NCI-H1092 (cell line): ENCODE measurements around the gene NUB1.

Experiments used
- DNase-seq: peaks from one replicate; lab custom pipeline; 2025; lab: John Stamatoyannopoulos, UW

Gene NUB1

DNA sequence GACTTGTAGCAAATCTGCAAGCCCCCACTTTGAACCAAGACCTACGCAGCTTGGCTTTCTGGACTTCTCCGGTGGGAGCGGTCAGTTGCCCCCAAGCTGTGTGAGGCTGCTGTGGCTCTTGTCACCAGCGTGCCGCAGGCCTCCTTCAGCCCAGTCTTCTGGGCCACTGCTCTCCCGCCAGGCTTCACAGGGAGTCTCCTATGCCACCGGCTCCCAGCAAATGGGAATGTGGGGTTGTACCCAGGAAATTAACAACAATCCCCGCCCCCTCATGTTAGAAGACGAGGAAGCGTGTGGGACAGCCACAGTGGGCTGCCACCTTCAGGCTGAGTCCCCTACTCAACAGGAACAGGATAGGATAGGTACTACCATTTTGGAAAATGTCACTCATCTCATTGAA lies 64.0 kb downstream of the NUB1 start:
- DNase-seq = no peak

DNA sequence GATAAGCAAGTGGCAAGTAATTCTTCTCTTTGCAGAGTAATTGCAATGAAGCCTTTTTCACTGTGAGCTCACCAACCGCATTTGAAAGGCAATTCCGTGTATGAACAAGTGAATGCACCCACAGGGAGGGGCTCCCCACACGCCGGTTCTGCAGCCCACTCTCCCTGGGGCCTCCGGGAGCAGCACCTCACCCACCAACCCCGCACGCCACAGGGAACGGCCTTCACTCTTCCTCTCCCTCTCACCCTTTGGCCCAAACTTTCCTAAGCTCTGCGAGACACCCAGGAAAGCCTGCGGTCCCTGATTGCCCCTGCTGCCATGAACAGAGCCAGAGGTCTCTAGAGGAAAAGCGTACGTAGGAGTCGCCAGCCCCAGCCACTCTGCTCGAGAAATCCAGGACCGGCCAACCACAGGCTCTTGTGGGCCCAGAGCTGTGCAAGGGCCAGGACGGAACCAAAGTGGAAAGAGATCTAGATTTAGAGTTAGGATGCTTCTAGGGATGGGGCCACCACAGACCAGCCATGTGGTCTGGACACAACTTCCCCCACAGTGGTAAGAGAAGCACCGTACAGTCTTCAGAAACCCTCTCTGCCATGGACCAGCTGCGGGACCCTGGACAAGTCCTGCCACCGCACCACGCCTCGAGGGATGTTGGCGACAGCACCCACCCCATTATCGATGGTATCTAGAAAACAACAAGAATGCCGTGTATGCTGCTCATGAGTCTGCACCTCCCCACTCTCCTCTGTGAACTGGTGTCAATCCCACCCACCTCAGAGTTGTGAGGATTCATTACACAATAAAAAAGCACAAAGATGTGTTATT lies 64.7 kb downstream of the NUB1 start:
- no peak for DNase-seq

DNA sequence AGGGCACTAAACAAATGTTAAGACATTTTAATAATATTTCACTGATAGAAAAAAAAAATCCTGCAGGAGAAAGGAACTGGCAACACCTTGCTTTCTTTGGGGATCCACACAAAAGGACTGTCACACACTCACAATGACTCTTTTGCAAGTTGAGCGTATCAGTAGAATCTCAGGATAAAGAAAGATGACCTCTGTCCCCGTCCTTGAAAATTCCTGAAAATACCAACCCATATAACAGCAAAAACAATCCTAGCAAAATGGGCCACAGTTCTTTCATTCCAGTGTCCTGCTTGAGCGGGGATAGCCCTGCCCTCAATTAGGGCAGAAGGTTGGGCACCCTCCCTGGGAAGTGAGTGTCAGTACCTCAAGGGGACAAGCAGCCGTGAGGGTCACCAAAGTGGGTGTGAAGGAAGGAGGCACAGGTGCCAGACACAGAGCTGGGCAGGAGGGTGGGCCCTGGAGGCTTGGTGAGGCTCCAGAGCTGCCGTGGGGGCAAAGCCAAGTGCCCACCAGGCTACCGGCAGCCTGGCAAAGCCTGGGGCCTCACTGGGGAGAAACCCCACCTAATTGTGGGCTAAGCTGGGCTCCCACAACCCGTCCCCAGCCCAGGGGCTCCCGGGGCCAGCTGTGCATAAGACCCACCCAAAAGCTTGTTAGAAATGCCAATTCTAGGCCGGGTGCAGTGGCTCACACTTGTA lies 65.4 kb downstream of the NUB1 start:
- DNase-seq = no peak

DNA sequence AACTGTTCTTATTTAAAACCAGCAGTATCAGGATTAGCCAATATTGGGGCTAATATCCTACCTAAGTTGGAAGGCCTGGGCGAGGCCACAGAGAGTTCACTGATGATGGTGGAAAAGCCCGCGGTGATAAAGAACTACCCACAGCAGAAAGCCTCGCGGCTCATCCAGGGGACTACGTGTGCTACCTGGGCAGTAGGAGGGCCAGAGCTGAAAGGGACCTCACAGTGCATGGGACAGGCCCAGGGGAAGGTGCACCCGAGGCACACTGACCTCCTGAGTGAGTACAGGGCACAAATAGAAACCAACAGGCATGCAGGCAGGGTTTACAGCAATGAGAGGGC lies 66.9 kb downstream of the NUB1 start:
- no peak for DNase-seq

DNA sequence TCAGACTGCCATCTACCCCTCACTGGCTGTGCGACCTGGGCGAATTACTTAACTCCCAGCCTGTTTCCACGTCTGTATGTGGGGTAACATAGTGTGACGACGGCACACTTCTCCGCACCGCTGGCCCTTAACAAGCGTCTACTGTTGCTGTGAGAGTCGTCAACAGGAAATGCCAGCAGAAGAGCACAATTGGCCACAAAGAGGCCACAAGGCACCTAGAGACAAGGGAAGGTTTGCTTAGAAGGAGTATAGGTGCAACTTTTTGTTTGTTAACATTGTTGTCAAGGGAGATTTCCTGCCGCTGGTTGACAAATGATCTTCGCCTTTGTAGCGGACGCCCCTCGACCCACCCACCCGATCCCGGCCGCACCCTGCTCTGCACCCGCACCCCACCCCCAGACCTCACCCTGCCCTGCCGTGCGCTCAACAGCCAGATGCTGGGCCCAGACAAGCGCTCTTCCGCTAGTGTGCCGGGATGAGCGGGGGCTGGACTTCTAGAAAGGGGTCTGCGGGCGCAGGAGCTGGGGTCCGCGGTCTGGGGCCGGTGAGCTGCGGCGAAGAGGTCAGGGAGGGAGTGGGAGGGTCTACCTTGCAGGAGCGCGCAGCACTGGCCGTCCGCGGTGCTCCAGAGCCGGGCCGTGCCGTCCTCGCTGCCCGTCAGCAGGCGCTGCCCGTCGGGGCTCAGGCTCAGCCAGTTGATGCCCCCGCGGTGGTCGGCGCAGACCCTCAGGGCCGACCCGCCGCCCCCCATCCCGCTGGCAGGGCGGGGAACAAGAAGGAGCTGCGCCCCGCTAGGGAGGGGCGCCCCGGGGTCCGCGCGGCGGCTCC lies 67.4 kb downstream of the NUB1 start:
- DNase-seq = no peak

DNA sequence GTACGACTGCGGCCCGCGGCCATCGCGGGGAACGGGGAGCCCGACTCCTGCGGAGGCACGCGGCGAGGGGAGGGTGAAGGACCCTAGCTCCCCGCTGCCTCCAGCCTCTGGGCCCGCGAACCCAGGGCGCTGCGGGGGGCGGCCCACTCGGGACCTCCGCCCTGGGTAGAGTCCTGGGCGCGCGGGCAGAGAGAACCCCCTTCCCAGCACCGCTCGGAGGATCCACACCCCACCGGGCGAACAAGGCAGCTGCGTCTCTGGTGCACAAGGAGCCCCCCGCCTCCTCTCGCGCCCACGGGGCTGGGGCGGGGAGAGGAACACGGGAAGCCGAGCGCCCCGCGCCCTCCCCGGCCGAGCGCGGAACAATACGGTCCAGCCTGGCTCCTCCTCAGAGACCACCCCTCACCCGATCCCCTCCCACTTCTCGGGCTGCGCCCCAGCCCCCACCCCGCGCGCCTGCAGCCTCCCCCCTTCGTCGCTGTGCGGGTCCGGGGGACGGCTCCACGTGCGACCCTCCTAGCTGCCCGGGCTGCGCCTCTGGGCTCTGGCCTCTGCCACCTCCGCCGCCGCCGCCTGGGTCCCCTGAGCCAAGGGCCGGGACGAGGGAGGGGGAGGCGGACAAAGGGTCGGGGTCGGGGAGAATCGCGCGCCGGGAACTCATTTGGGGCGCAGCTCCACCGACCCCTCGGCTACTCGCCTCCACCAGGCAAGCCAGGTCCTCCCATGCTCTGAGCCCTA lies 68.2 kb downstream of the NUB1 start, which contains the start of gene WDR86:
Gene WDR86 (minus strand): TSS at position 372 of the 738 bp plus-strand sequence. CDS start 449 bp downstream, outside the sequence.
- no peak for DNase-seq

DNA sequence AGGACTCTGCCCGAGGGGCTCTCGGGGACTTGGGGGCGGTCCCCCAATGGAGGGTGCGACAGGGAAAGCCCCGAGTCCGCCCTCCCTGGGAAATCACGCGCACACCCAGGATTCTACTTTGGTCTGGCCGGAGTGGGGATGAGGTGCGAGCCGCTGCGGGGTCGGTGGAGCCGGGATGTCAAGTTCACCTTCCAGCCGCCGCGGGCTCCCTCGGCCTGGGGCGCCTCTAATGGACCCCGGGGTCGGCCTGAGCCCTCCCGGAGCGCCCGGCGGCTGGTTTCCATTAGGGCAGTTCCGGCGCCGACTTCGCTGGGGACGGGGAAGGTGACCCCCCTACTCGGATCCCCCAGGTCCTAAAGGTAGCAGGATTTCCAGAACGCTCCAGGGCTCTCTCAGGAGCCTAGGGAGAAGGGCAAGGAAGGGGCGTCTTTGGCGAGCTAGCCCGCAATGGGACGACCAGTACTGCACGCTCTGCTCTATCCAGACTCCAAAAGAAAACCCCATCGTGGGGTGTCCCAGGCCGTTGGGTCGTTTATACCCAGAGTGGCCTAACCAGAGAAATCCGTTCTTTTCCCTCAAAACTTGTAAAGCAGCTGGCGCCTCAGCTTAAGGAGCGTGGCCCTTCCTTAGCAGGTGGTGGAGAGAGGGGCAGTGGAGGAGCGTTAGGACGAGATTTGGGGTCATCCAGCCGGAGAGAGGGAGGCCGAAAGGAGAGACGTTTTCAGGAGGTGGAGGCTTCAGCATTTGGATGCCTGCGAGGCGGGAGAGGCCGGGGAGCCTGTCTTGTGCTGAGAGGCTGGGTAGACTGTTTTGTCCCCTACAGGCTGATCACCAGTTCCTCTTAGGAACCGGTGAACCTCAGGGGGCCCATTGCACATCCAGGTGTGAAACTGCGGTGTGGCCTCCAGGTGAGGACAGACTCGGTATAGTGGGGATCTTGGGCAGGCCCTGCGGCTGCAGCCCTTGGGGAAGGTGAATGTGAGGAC lies 69.1 kb downstream of the NUB1 start:
- no peak for DNase-seq

DNA sequence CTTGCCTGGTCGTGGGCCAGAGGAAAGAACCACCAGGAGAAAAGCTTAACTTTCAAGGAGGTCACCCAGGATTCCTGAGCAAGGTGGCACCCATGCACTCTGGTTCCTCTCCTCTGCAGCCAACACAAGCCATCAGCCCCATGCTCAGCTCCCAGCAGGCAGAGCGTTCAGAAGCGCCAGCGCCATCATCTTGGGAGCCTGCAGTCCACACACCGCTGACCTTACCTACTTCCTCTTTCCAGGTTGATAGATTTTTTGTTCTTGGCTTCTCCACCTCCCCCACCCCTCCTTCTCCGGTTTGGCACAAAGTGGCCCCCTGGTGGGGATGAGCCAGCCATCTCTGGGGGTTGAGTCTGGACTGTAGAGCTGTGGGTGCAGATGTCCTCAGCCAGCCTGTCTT lies 69.9 kb downstream of the NUB1 start:
- no peak for DNase-seq

DNA sequence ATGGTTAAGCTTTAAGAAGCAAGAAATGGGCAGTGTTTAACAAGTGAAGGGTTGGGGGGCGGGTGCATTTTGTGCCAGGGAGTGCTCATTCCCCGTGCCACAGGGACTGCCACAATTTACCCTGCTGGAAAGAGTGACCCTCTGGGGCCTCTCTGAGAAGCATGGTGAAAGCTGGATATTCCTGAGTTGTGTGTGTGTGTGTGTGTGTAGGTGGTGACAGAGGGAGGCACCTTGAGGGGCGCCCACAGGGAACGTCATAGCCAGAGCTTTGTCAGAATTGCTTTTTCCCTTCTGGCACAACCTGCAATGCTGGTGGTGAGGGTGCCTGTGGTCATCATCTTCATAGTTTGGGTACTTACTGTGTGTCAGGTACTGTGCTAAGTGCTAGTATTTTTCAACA lies 70.7 kb downstream of the NUB1 start:
- no peak for DNase-seq

DNA sequence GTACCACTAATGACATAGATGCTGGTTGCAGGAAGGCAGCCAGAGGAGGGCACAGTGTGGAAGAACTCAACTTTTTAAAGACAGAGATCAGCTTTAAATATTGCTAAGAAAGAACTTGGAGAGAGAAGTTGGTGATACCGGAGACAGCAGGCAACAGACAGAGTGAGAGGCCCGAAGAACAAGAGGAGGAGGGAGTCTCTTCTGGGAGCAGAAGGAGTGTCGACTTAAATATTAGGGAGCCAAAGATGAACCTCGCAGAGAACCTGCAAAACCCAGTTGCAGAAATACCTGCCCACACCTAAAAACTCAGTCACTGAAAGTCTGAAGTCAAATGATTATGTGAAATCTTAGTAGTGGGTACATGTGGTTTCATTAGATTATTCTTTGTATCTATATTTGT lies 71.6 kb downstream of the NUB1 start:
- DNase-seq = no peak

DNA sequence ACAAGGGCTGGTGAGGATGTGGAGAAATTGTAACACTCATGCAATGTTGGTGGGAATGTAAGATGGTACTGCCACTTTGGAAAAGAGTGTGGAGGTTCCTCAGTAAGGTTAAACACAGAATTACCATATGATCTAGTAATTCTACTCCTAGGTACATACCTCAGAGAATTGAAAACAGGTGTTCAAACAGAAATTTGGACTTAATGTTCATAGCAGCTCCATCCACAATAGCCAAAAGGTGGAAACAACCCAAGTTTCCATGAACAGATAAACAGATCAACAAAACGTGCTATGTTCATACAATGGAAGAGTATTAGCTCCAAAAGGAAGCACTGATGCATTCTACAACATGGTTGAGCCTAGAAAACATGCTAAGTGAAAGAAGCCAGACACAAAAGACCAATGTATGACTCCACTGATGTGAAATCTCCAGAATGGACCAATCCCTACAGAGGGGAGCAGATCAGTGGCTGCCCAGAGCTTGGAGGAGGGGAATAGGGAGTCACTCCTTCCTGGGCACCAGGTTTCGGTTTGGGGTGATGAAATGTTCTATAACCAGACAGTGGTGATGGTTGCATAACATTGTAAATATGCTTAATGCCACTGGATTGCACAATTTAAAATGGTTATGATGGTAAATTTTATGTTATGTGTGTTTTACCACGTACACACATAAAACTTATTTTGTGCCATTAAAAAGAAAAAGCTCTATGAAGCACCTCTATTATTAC lies 73.9 kb downstream of the NUB1 start:
- DNase-seq = peak; percentile 51

DNA sequence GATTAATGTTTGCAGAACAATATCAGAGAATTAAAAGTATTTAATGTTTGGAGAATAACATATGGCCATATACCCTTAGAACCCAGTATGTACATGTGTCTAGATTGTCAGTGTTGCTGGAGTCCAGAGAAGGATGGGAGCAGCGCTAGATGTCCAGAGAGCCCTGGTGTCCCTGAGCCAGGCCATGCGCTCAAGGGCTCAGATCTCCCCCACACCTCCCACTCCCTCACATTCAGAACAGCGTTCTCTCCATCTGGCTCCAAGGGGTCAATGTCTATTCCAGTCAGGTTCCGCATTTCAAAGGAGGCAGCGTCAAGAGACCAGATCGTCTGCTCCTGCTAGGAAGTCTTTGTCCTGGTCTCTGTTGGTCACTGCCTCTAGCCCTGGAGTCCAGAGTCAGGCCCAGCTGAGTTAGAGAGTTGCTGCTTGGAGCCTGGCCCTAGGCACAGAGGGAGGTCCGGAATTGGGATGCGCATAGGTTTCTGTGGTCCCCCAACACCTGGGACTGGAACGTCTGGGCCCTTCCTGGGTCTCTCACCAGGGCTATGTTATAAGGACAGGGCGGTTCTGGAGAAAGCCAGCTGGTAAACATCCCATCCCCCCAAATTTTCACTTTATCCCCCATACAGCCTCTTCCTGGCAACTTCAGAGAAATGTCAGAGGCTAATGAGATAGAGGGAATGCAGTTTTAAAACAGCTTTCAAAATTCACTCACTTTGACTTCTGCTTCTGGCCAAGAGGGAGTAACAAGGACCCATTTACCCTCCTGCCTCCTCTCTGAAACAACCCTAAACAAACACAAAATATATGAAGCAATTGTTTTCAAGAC lies 74.7 kb downstream of the NUB1 start:
- no peak for DNase-seq

DNA sequence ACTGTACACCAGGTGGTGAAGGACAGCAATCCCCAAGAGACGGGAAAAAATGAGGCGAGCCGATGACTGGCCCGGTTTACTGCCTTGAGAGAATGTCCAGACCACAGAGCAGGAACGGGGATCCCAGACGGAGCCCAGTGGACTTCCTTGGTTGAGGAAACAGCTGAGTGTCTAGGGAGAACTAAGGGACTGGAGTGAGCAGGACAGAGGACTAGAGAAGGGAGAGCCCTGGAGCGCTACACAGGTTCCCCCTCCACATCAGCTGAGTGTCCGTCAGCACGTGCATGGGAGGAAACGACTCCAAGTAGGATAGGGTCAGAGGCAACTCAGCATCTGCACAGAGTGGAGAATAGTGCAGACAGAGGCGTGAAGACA lies 75.3 kb downstream of the NUB1 start:
- no peak for DNase-seq

DNA sequence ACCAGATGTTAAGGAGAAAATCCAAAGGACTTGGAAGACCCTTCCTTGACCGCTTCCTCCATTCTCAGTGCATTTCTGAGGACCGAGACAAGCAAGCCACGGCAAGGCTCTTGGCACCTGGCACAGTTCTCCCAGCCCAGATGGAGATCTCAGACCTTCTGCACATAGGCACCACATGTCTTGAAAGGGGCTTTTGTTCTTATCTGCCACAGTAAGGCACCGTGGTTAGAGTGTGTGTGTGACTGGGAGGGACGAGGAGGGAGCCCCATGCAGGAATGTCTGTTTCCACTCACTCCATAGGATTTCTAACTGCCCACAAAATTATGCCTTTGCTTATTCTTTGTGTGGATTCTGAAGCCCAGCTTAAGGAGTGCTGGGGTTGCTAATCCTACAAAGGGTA lies 78.5 kb downstream of the NUB1 start:
- DNase-seq = no peak

DNA sequence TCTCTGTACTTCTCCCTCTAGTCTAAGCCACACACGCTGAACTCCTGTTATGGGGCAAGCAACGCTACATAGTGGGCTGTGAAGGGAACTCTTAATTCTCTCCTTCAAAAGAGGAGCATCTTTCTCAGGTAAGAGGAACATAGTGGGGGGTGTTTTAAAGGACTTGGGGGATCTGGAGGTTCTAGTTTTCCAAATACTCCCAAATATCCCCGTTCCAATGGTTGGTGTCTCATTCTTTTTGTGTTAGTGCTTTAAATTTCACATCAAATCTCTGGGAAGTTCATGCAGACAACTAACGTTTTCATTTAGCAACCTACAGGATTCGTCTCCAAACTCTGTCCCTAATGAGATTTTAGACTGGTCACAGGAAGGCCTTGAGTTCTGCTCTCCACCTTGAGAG lies 80.6 kb downstream of the NUB1 start:
- no peak for DNase-seq

DNA sequence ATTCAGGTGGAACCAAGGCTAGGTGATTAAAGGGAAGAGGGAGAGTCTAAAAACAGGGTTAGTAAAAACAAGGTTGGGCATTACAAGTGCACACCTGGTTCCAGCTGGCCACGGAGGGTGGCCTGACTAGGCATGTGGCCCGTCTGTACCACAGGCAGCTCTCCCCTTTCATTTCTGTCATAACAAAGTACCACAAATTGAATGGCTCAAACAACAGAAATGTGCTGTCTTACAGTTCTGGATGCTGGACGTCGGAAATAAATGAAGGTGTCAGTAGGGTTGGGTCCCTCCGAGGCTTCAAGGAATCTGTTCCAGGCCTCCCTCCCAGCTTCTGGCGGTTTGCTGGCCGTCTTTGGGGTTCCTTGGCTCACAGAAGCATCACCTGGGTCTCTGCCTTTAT lies 81.6 kb downstream of the NUB1 start:
- DNase-seq = no peak

DNA sequence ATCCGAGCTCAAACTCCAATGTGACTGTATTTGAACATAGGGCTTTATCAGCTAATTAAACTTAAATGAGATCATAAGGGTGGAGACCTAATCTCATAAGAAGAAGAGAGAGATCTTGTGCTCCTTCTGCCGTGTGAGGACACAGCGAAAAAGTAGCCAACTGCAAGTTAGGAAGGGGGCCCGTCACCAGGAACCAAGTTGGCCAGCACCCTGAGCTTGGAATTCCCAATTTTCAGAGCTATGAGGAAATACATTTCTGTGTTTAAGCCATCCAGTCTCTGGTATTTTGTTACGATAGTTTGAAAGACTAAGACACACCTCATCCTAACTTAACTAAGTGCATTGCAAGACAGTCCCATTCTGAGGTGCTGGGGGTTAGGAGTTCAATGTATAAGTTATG lies 82.3 kb downstream of the NUB1 start:
- no peak for DNase-seq

DNA sequence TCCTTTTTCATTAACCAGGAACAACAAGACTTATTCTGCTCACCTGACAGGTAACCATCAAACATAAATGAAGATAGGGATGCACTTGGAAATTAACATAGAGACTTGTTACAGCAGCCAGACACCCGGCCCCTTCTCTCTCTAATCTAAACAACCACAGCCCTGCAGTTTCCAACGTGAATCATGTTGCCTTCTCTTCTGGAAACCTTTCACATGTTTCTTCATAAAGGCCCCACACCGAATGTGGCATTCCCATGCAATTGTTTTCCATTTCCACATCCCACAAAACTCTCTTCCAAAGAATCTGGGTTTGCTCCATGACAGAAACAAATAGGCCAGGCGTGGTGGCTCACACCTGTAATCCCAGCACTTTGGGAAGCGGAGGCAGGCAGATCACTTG lies 83.2 kb downstream of the NUB1 start:
- DNase-seq = no peak
